HepG2 (cell line): ENCODE data around the gene APOL2. TPM values are rescaled to one million over a fixed set of nuclear protein-coding genes. Genes with fewer than 3 reads are reported as not detected.
"Not testable (repeated sequence)": the region's sequence is repeated elsewhere in the genome, so short reads cannot be mapped to it uniquely, and the experiment has no call there.

ENCODE experiments used
- BRD4 ChIP-seq: sonication (generic); formaldehyde crosslinking; IDR thresholded peaks from 2 replicates; pipeline ENCODE4 v1.4.0; 2020; ENCODE audit warnings: missing genetic modification reagents
- CBX1 ChIP-seq: IDR thresholded peaks from one replicate; pipeline ENCODE4 v1.6.1; 2016; ENCODE audit warnings: antibody characterized with exemption, low read depth
- FOXA1 ChIP-seq, 2 experiments: fragments of 450-650 bp in 1 of 2; sonication (generic) in 1 of 2; formaldehyde crosslinking in 1 of 2; IDR thresholded peaks; 2 replicates each; pipeline versions ENCODE4 v1.4.0 to v1.6.1; 2016 to 2020; ENCODE audit warnings: missing genetic modification reagents in 1 of 2
- GATAD1 ChIP-seq: IDR thresholded peaks from 2 replicates; pipeline ENCODE4 v1.6.1; 2016; ENCODE audit warnings: missing genetic modification reagents, missing compliant biosample characterization
- HNF4A ChIP-seq: sonication (generic); formaldehyde crosslinking; IDR thresholded peaks from 2 replicates; pipeline ENCODE4 v1.4.0; 2020; ENCODE audit warnings: missing genetic modification reagents
- KDM6A ChIP-seq: IDR thresholded peaks from 2 replicates; pipeline ENCODE4 v1.6.1; 2016; ENCODE audit warnings: low read depth
- SKIL ChIP-seq: sonication (generic); formaldehyde crosslinking; IDR thresholded peaks from 2 replicates; pipeline ENCODE4 v1.8.0; 2022; ENCODE audit warnings: missing genetic modification reagents, mild to moderate bottlenecking, moderate library complexity, borderline replicate concordance
- ZNF264 ChIP-seq: sonication (generic); formaldehyde crosslinking; IDR thresholded peaks from 2 replicates; pipeline ENCODE4 v1.4.0; 2020; ENCODE audit warnings: missing genetic modification reagents
- ZNF362 ChIP-seq: sonication (generic); formaldehyde crosslinking; IDR thresholded peaks from 2 replicates; pipeline ENCODE4 v1.4.0; 2020; ENCODE audit warnings: missing genetic modification reagents, mild to moderate bottlenecking, borderline replicate concordance
- ZSCAN20 ChIP-seq: sonication (generic); formaldehyde crosslinking; IDR thresholded peaks from 2 replicates; pipeline ENCODE4 v1.4.0; 2020; ENCODE audit warnings: missing genetic modification reagents, mild to moderate bottlenecking, borderline replicate concordance
- polyA plus RNA-seq, 8 experiments: library from polyadenylated mRNA; depleted of rRNA in 3 of 8; stranded (reverse) in 7 of 8; unstranded in 1 of 8; fragments of >200 nt; fragmentation: Illumina TruSeq in 4 of 8; extraction: Trizol in 4 of 8; gene quantifications; 2 replicates each; pipeline versions ENCODE4 v1.2.1 to v1.2.3, GENCODE V29; 2011 to 2016; ENCODE audit warnings: low read depth in 4 of 8, missing spikeins in 1 of 8, mixed read lengths in 1 of 8; ENCODE audit not compliant: insufficient read depth in 1 of 8
- total RNA-seq, 5 experiments: library from RNA; depleted of rRNA; stranded (reverse); fragments of >200 nt; fragmentation: Illumina TruSeq; extraction: Trizol; gene quantifications; 2 replicates each; pipeline ENCODE4 v1.2.3, GENCODE V29; 2016; ENCODE audit warnings: low read depth in 1 of 5
- TF ChIP-seq, protein P1 (sequence below): sonication (generic); formaldehyde crosslinking; IDR thresholded peaks from one replicate; pipeline ENCODE4 v1.5.1; 2020; ENCODE audit warnings: mild to moderate bottlenecking, missing genetic modification reagents; ENCODE audit errors: not compliant biosample characterization
- TF ChIP-seq, protein P2 (sequence below): IDR thresholded peaks from 2 replicates; pipeline ENCODE4 v1.6.1; 2012; ENCODE audit warnings: inconsistent platforms
- TF ChIP-seq, protein P3 (sequence below): IDR thresholded peaks from 2 replicates; pipeline ENCODE4 v1.6.1; 2016; ENCODE audit warnings: mild to moderate bottlenecking, missing biosample characterization, missing genetic modification reagents
- TF ChIP-seq, protein P4 (sequence below): sonication (generic); IDR thresholded peaks from 2 replicates; pipeline ENCODE4 v1.6.1; 2016; ENCODE audit warnings: low read depth, borderline replicate concordance

The APOL2 gene
- total and polyA plus RNA-seq, 2 of the 13 experiments (the other 11 are each of a cell fraction or from before 2014, with no cell fraction given), result 28.7 to 51.2 TPM

DNA sequence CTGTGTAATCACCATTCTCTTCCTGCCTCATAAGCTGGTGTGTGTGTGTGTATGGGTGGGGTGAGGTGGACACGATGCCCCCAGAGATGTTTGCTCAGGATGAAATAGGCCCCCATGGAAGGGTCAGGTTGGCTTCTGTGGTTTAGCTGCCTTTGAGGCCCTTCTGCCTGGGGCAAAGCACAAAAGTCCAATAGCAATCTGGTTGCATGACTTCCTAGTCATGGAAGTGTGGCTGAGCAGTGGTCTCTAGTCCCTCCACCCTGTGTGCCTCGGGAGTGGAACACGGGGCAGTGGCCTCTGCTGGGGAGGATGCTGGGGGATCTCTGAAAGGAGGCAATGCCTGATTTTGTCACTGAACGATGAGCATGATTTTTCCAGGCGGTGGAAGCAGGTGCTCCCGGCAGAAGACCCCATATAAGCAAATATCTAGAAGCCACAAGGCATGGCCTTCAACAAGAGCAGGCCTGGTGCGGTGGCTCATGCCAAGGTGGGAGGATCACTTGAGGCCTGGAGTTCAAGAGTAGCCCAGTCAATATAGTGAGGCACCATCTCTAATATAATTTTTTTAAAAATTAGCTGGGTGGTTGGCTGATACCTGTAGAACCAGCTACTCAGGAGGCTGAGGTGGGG is 12.8 kb upstream of the APOL2 start (continued):
- TF ChIP-seq, protein P1, sequence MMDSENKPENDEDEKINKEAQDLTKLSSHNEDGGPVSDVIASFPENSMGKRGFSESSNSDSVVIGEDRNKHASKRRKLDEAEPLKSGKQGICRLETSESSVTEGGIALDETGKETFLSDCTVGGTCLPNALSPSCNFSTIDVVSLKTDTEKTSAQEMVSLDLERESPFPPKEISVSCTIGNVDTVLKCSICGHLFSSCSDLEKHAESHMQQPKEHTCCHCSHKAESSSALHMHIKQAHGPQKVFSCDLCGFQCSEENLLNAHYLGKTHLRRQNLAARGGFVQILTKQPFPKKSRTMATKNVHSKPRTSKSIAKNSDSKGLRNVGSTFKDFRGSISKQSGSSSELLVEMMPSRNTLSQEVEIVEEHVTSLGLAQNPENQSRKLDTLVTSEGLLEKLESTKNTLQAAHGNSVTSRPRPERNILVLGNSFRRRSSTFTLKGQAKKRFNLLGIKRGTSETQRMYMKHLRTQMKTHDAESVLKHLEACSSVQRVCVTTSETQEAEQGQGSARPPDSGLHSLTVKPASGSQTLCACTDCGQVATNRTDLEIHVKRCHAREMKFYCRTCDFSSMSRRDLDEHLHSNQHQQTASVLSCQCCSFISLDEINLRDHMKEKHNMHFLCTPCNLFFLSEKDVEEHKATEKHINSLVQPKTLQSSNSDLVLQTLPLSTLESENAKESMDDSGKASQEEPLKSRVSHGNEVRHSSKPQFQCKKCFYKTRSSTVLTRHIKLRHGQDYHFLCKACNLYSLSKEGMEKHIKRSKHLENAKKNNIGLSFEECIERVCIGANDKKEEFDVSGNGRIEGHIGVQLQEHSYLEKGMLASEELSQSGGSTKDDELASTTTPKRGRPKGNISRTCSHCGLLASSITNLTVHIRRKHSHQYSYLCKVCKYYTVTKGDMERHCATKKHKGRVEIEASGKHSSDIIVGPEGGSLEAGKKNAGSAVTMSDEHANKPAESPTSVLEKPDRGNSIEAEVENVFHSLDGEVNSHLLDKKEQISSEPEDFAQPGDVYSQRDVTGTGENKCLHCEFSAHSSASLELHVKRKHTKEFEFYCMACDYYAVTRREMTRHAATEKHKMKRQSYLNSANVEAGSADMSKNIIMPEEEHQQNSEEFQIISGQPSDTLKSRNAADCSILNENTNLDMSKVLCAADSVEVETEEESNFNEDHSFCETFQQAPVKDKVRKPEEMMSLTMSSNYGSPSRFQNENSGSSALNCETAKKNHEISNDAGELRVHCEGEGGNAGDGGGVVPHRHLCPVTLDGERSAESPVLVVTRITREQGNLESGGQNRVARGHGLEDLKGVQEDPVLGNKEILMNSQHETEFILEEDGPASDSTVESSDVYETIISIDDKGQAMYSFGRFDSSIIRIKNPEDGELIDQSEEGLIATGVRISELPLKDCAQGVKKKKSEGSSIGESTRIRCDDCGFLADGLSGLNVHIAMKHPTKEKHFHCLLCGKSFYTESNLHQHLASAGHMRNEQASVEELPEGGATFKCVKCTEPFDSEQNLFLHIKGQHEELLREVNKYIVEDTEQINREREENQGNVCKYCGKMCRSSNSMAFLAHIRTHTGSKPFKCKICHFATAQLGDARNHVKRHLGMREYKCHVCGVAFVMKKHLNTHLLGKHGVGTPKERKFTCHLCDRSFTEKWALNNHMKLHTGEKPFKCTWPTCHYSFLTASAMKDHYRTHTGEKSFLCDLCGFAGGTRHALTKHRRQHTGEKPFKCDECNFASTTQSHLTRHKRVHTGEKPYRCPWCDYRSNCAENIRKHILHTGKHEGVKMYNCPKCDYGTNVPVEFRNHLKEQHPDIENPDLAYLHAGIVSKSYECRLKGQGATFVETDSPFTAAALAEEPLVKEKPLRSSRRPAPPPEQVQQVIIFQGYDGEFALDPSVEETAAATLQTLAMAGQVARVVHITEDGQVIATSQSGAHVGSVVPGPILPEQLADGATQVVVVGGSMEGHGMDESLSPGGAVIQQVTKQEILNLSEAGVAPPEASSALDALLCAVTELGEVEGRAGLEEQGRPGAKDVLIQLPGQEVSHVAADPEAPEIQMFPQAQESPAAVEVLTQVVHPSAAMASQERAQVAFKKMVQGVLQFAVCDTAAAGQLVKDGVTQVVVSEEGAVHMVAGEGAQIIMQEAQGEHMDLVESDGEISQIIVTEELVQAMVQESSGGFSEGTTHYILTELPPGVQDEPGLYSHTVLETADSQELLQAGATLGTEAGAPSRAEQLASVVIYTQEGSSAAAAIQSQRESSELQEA (CRISPR knock-in tag), result peak; percentile 5
- TF ChIP-seq, protein P2, sequence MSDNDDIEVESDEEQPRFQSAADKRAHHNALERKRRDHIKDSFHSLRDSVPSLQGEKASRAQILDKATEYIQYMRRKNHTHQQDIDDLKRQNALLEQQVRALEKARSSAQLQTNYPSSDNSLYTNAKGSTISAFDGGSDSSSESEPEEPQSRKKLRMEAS, result peak; percentile 78
- TF ChIP-seq CBX1, result peak; percentile 89
- TF ChIP-seq SKIL (CRISPR knock-in tag), result peak; percentile 58; the same call in 1 of the 2 replicates
- peak; percentile 91 for TF ChIP-seq KDM6A (CRISPR knock-in tag)
- peak; percentile 56; the same call in 1 of the 2 replicates for TF ChIP-seq GATAD1 (CRISPR knock-in tag)
- 0 out of 2 replicates have a peak, but pooled peaks have one; percentile 35 for TF ChIP-seq ZSCAN20 (CRISPR knock-in tag)
- TF ChIP-seq, protein P3, sequence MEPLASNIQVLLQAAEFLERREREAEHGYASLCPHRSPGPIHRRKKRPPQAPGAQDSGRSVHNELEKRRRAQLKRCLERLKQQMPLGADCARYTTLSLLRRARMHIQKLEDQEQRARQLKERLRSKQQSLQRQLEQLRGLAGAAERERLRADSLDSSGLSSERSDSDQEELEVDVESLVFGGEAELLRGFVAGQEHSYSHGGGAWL (CRISPR knock-in tag), result 0 out of 2 replicates have a peak, but pooled peaks have one; percentile 23
- peak; percentile 33; the same call in 1 of the 2 replicates for TF ChIP-seq ZNF362 (CRISPR knock-in tag)
- peak; percentile 93; the same call in 1 of the 2 replicates for TF ChIP-seq BRD4 (CRISPR knock-in tag)
- peak; percentile 21; the same call in 1 of the 2 replicates for TF ChIP-seq ZNF264
- TF ChIP-seq FOXA1 (IDR thresholded peaks at IDR 0.05), result not testable (repeated sequence)
- peak; percentile 67 for TF ChIP-seq FOXA1 (CRISPR knock-in tag; IDR thresholded peaks at IDR 0.05)
- TF ChIP-seq HNF4A (CRISPR knock-in tag), result peak; percentile 86
- TF ChIP-seq, protein P4, sequence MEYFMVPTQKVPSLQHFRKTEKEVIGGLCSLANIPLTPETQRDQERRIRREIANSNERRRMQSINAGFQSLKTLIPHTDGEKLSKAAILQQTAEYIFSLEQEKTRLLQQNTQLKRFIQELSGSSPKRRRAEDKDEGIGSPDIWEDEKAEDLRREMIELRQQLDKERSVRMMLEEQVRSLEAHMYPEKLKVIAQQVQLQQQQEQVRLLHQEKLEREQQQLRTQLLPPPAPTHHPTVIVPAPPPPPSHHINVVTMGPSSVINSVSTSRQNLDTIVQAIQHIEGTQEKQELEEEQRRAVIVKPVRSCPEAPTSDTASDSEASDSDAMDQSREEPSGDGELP, result peak; percentile 63; the same call in 1 of the 2 replicates
